ENCODE results near the gene KNSTRN.

KNSTRN gene

GRCh38 chr15:40367686-40368611, 14.6 kb upstream of the KNSTRN start:
- peaks cover 24% of the 10 kb centered on the region for H3K4me1 Mint-ChIP-seq (ENCODE audit: low read depth)
- H3K9me3 Mint-ChIP-seq (ENCODE audit: low read depth), result no peaks in the 10 kb centered on the region
- peak overlapping the region; percentile 75 for H3K27ac Mint-ChIP-seq
- H3K36me3 Mint-ChIP-seq, result no peaks in the 10 kb centered on the region
- peak overlapping the region; percentile 88 for H3K4me3 Mint-ChIP-seq
- no peaks in the 10 kb centered on the region for H3K27me3 Mint-ChIP-seq

GRCh38 chr15:40368719-40369473, 13.6 kb upstream of the KNSTRN start:
- Mint-ChIP-seq H3K4me1 (ENCODE audit: low read depth) (peaks cover 20% of the 10 kb centered on the region), H3K27ac (peak overlapping the region; percentile 68), H3K27me3 (no peaks in the 10 kb centered on the region), H3K9me3 (ENCODE audit: low read depth) (no peaks in the 10 kb centered on the region), H3K4me3 (peak overlapping the region; percentile 35), H3K36me3 (no peaks in the 10 kb centered on the region)

GRCh38 chr15:40369474-40369869, 13.0 kb upstream of the KNSTRN start:
- H3K4me1 Mint-ChIP-seq (ENCODE audit: low read depth), result peaks cover 20% of the 10 kb centered on the region
- no peak overlapping the region for H3K27ac Mint-ChIP-seq
- no peaks in the 10 kb centered on the region for H3K27me3 Mint-ChIP-seq
- H3K9me3 Mint-ChIP-seq (ENCODE audit: low read depth), result no peaks in the 10 kb centered on the region
- H3K36me3 Mint-ChIP-seq, result no peaks in the 10 kb centered on the region
- no peak overlapping the region for H3K4me3 Mint-ChIP-seq

- Mint-ChIP-seq H3K27me3 (no peaks in the 10 kb centered on the region), H3K4me3 (no peak overlapping the region), H3K36me3 (no peaks in the 10 kb centered on the region), H3K27ac (no peak overlapping the region), H3K9me3 (ENCODE audit: low read depth) (no peaks in the 10 kb centered on the region), H3K4me1 (ENCODE audit: low read depth) (peaks cover 20% of the 10 kb centered on the region)
Measured at GRCh38 chr15:40369971-40370370, 12.6 kb upstream of the KNSTRN start.

- no peak overlapping the region for H3K27ac Mint-ChIP-seq
Measured at GRCh38 chr15:40372981-40373380, 9.5 kb upstream of the KNSTRN start.

GRCh38 chr15:40377606-40378005, 4.9 kb upstream of the KNSTRN start:
- H3K27me3 Mint-ChIP-seq, result no peaks in the 10 kb centered on the region
- no peaks in the 10 kb centered on the region for H3K36me3 Mint-ChIP-seq
- no peaks in the 10 kb centered on the region for H3K9me3 Mint-ChIP-seq (ENCODE audit: low read depth)
- H3K4me3 Mint-ChIP-seq, result no peak overlapping the region
- H3K27ac Mint-ChIP-seq, result no peak overlapping the region
- H3K4me1 Mint-ChIP-seq (ENCODE audit: low read depth), result peaks cover 2% of the 10 kb centered on the region

More at GRCh38 chr15:40372981-40373380, 9.5 kb upstream of the KNSTRN start:
- Mint-ChIP-seq H3K27me3 (no peaks in the 10 kb centered on the region), H3K36me3 (no peaks in the 10 kb centered on the region), H3K4me3 (no peak overlapping the region), H3K9me3 (ENCODE audit: low read depth) (no peaks in the 10 kb centered on the region), H3K4me1 (ENCODE audit: low read depth) (peaks cover 3% of the 10 kb centered on the region)

- Mint-ChIP-seq H3K36me3 (peaks cover 2% of the 10 kb centered on the region), H3K4me3 (no peak overlapping the region), H3K27ac (no peak overlapping the region), H3K9me3 (ENCODE audit: low read depth) (no peaks in the 10 kb centered on the region), H3K4me1 (ENCODE audit: low read depth) (peaks cover 9% of the 10 kb centered on the region), H3K27me3 (no peaks in the 10 kb centered on the region)
Measured at GRCh38 chr15:40379374-40379773, 3.1 kb upstream of the KNSTRN start.

GRCh38 chr15:40379853-40380252, 2.7 kb upstream of the KNSTRN start:
- Mint-ChIP-seq H3K27me3 (no peaks in the 10 kb centered on the region), H3K36me3 (peaks cover 2% of the 10 kb centered on the region), H3K27ac (no peak overlapping the region), H3K9me3 (ENCODE audit: low read depth) (no peaks in the 10 kb centered on the region), H3K4me1 (ENCODE audit: low read depth) (peaks cover 9% of the 10 kb centered on the region), H3K4me3 (no peak overlapping the region)

GRCh38 chr15:40380636-40381035, 1.9 kb upstream of the KNSTRN start:
- Mint-ChIP-seq H3K27me3 (no peaks in the 10 kb centered on the region), H3K27ac (no peak overlapping the region), H3K4me1 (ENCODE audit: low read depth) (peaks cover 9% of the 10 kb centered on the region), H3K4me3 (no peak overlapping the region), H3K36me3 (peaks cover 2% of the 10 kb centered on the region), H3K9me3 (ENCODE audit: low read depth) (no peaks in the 10 kb centered on the region)

GRCh38 chr15:40381818-40382529, 547 bp upstream of the KNSTRN start:
- H3K4me1 Mint-ChIP-seq (ENCODE audit: low read depth), result peaks cover 9% of the 10 kb centered on the region
- H3K36me3 Mint-ChIP-seq, result peaks cover 2% of the 10 kb centered on the region
- no peaks in the 10 kb centered on the region for H3K9me3 Mint-ChIP-seq (ENCODE audit: low read depth)
- H3K4me3 Mint-ChIP-seq, result no peak overlapping the region
- H3K27me3 Mint-ChIP-seq, result no peaks in the 10 kb centered on the region
- no peak overlapping the region for H3K27ac Mint-ChIP-seq

GRCh38 chr15:40386480-40386879, 4.0 kb downstream of the KNSTRN start:
- H3K4me1 Mint-ChIP-seq (ENCODE audit: low read depth), result peaks cover 9% of the 10 kb centered on the region
- no peaks in the 10 kb centered on the region for H3K9me3 Mint-ChIP-seq (ENCODE audit: low read depth)
- H3K27me3 Mint-ChIP-seq, result no peaks in the 10 kb centered on the region
- no peak overlapping the region for H3K4me3 Mint-ChIP-seq
- H3K36me3 Mint-ChIP-seq, result peaks cover 10% of the 10 kb centered on the region
- no peak overlapping the region for H3K27ac Mint-ChIP-seq

- Mint-ChIP-seq H3K27me3 (no peaks in the 10 kb centered on the region), H3K4me3 (no peak overlapping the region), H3K9me3 (ENCODE audit: low read depth) (no peaks in the 10 kb centered on the region), H3K4me1 (ENCODE audit: low read depth) (no peaks in the 10 kb centered on the region), H3K27ac (no peak overlapping the region), H3K36me3 (peaks cover 8% of the 10 kb centered on the region)
Measured at GRCh38 chr15:40388941-40389823, 6.7 kb downstream of the KNSTRN start.

- Mint-ChIP-seq H3K36me3 (peaks cover 8% of the 10 kb centered on the region), H3K9me3 (ENCODE audit: low read depth) (no peaks in the 10 kb centered on the region), H3K27ac (peak overlapping the region; percentile 58), H3K4me1 (ENCODE audit: low read depth) (no peaks in the 10 kb centered on the region), H3K4me3 (no peak overlapping the region), H3K27me3 (no peaks in the 10 kb centered on the region)
Measured at GRCh38 chr15:40389824-40390595, 7.5 kb downstream of the KNSTRN start.
